Epithelial cell of esophagus (primary cell): ENCODE data around the gene GFOD1.
"Not testable (repeated sequence)": the region's sequence is repeated elsewhere in the genome, so short reads cannot be mapped to it uniquely, and the experiment has no call there.

Source experiments
- DNase-seq: peaks from one replicate; pipeline ENCODE4 v3.0.0; 2010; ENCODE audit warnings: low read depth
- H3K4me3 ChIP-seq: 2 replicates; pipeline ENCODE4 v1.5.1; 2011; ENCODE audit warnings: mild to moderate bottlenecking, low read length, control low read depth
- TF ChIP-seq, protein P1 (sequence below): IDR thresholded peaks from 2 replicates; pipeline ENCODE4 v1.5.1; 2011; ENCODE audit warnings: low read depth, mild to moderate bottlenecking, low read length, control low read depth, inconsistent platforms; ENCODE audit not compliant: insufficient read depth; ENCODE audit errors: missing control alignments

The GFOD1 gene

DNA sequence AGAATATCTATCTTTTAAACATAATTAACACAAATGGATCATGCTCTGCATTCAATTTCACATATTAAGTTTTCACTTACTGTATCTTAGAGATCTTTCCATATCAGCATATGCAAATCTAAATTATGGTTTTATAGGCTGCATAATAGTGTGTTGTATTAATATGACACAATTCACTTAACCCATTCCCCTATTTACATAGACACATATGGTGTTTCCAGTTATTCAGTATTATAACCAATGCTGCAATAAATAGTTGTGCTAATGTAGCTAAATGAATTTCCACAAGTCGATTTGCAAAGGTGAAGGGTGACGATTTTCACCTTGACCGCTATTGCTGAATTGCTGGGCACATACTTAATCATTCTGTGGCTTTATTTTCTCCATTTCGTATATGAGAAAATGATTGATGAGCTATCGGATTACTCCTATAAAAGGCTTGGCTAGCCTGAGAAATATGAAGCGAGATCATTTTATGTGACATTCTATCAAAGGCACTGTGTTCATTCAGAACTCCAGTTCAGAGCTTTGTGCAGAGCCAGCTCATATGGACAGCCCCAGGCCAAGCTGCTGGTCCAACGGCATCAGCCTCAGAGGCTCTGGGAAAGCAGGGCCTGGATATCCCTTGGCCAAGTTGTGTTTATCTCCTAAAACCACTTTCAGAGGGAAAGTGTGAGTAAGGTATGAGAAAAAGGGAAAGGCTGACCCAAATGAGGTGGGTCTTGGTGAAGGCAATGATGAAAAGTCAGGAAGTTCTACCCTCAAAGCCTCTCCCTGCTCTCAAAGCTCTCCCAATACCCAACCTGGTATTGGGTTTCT is 50.8 kb downstream of the GFOD1 start:
- DNase-seq: no peak
- H3K4me3 ChIP-seq: no peak overlapping the region
- TF ChIP-seq, protein P1, sequence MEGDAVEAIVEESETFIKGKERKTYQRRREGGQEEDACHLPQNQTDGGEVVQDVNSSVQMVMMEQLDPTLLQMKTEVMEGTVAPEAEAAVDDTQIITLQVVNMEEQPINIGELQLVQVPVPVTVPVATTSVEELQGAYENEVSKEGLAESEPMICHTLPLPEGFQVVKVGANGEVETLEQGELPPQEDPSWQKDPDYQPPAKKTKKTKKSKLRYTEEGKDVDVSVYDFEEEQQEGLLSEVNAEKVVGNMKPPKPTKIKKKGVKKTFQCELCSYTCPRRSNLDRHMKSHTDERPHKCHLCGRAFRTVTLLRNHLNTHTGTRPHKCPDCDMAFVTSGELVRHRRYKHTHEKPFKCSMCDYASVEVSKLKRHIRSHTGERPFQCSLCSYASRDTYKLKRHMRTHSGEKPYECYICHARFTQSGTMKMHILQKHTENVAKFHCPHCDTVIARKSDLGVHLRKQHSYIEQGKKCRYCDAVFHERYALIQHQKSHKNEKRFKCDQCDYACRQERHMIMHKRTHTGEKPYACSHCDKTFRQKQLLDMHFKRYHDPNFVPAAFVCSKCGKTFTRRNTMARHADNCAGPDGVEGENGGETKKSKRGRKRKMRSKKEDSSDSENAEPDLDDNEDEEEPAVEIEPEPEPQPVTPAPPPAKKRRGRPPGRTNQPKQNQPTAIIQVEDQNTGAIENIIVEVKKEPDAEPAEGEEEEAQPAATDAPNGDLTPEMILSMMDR: no peak

DNA sequence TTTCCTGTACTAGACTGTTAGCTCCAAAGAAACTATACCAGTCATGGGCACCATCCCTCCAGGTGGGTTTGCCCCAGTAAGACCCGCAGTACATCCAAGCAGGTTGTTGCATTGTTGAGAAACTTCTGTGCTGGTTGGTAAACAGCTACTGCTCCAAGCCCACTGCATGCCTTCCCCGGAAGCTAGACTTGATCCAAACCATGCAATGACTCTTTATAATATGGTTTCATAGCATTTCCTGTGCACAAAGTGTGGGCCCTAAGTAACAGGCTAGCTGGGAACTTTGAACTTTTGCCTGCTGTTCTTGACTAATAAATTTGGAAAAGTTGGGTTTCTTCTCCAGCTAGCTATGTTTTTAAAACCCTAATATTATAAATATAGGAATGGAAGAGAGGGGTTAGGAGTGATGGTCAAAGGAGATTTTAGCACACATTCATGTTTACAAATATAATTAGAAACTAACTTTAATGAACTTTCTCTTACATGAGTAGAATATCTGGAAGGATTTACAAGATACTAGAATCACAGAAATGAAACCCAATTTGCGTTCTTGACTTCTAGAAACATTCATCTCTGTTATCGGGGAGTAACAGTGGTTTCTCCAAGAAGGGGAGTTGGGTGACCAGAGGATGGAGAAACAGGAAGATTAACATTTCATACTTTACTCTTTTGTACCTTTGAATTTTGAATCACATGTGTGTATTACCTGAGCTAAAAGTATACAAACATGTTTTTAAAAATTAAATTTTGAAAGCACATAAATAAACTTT is 51.7 kb downstream of the GFOD1 start:
- DNase-seq: no peak
- H3K4me3 ChIP-seq: no peak overlapping the region
- TF ChIP-seq, protein P1: no peak

DNA sequence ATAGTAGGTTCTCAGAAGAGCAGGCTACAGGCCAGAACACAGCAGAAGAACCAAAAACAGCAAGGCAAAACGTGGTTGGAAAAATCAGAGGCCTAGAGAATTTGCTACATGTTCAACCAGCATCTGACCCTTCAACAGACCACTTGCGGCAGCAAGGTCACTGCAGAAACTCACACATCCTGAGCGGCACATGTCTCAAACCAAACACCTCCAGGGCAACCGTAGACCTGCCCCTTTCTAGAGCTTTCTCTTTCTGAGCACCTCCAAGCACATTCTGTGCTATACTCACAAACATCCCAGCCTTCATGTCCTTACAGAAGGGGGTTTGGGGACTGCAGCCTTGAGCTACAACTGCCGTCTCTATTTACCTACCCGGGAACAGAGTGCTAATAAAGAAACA is 52.6 kb downstream of the GFOD1 start:
- no peak for DNase-seq
- TF ChIP-seq, protein P1: no peak
- H3K4me3 ChIP-seq: no peak overlapping the region

DNA sequence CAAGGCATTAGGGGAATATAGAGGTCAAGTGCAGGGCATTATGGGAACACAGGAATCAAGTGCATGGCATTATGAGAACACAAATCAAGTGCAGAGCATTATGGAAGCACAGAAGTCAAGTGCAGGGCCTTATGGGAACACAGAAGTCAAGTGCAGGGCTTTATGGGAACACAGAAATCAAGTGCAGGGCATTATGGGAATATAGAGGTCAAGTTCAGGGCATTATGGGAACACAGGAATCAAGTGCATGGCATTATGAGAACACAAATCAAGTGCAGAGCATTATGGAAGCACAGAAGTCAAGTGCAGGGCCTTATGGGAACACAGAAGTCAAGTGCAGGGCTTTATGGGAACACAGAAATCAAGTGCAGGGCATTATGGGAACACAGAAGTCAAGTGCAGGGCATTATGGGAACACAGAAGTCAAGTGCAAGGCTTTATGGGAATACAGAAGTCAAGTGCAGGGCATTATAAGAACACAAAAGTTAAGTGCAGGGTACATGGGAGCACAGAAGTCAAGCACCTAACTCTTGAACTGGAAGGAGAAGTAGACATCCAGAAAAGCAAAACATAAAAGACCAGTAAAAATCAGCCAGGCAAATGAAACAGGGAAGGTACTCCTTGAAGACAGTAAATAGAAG is 53.1 kb downstream of the GFOD1 start:
- not testable (repeated sequence) for H3K4me3 ChIP-seq, DNase-seq

DNA sequence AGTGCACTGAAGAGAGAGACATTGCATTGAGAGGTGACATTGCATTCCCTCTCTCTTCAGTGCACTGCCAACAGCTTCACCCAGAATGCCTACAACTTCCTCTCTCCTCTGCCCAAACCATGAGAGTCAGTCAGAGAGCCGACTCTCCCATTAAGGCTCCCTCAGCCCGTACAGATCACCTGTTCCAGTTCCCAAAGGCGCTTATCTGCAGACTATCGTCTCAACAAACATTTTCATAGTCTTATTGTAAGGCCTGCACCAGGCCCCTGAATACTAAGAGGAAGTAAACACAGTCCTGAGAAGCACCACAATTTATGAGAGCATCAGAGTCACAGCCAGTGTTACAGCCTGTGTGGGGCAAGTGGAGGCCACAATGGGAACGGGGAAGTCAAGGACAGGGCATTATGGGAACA is 53.7 kb downstream of the GFOD1 start:
- TF ChIP-seq, protein P1: no peak
- DNase-seq: no peak
- H3K4me3 ChIP-seq: no peak overlapping the region

DNA sequence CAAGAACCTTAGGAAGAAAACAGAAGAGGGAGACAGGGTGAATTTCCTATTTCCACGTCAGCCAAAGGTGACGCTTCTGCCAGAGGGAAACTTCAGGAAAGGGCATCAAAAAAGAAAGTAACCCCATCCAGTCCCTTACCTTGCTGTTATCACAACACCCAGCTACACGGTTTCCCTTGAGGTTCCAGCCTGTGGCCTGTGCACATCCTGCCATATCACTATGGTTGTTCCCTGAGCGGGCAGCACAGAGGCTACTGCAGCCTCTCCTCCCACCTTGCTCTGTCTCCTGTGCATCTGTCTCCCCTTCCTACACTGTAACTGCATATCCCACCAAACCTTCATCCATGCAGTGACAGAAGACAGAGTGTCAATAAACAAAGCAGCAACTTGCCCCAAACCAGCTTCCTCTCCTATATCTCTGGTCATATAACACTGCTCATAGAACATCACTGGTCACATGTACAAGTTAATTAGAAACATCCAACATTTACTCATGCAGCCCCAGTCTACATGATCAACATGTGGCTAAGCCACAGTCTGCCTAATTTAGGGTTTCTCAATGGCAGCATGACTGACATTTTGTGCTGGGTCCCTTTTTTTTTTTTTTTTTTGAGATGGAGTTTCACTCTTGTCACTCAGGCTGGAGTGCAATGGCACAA is 54.7 kb downstream of the GFOD1 start:
- no peak overlapping the region for H3K4me3 ChIP-seq
- DNase-seq: no peak

More for the DNA sequence above, 54.7 kb downstream of the GFOD1 start:
- TF ChIP-seq, protein P1: no peak
